ENCODE results near the gene APBB3. TPM values are rescaled to one million over a fixed set of nuclear protein-coding genes. Genes with fewer than 3 reads are reported as not detected.

Gene APBB3
- total RNA-seq, 2 donors from 2014 or later = 27.0 to 28.3 TPM

- peaks cover 22% of the 10 kb centered on the region for H3K4me1 ChIP-seq
- intact Hi-C loops (cut with DNase I) = no loop called here
- no peak overlapping the region for H3K4me3 ChIP-seq
- H3K27ac ChIP-seq = no peak overlapping the region
- DNase-seq (no peak), ATAC-seq (no peak)
- H3K36me3 ChIP-seq (replicated peaks in 1 of 2; ENCODE audit: insufficient read depth in 1 of 2, low read depth in 2 of 2) = no peaks in the 10 kb centered on the region
- no peaks in the 10 kb centered on the region for H3K9me3 ChIP-seq
- TF ChIP-seq POLR2A (IDR thresholded peaks at IDR 0.05) = no peak
- TF ChIP-seq CTCF (IDR thresholded peaks at IDR 0.05) = no peak
- no peaks in the 10 kb centered on the region for H3K27me3 ChIP-seq
These were observed 35.7 kb upstream of the APBB3 start for GRCh38 chr5:140600096-140600495.

- 58 to 60% methylated on average over 2 of the region's 2 CpGs for WGBS, 2 donors
- Histone ChIP-seq H3K27me3 (no peaks in the 10 kb centered on the region), H3K27ac (no peak overlapping the region), H3K36me3 (replicated peaks in 1 of 2; ENCODE audit: insufficient read depth in 1 of 2, low read depth in 2 of 2) (no peaks in the 10 kb centered on the region), H3K4me1 (peaks cover 27% of the 10 kb centered on the region), H3K4me3 (no peak overlapping the region), H3K9me3 (no peaks in the 10 kb centered on the region)
- ATAC-seq (no peak), DNase-seq (no peak)
- intact Hi-C loops (cut with DNase I) = no loop called here
- TF ChIP-seq CTCF (IDR thresholded peaks at IDR 0.05) (no peak), POLR2A (IDR thresholded peaks at IDR 0.05) (no peak)
These were observed 34.4 kb upstream of the APBB3 start for GRCh38 chr5:140598836-140599235.

GRCh38 chr5:140596321-140596741 is 31.9 kb upstream of the APBB3 start:
- WGBS, 2 donors = 0 to 10% methylated on average over 1 of the region's 1 CpG
- H3K4me1 ChIP-seq = peaks cover 27% of the 10 kb centered on the region
- H3K4me3 ChIP-seq = no peak overlapping the region
- peak overlapping the region in 3 of 4 donors; percentile 3 to 74 (median 56) for H3K27ac ChIP-seq
- ATAC-seq (peak; percentile 88), DNase-seq (peak; percentile 10 to 66 (median 41))
- H3K9me3 ChIP-seq = no peaks in the 10 kb centered on the region
- TF ChIP-seq CTCF (IDR thresholded peaks at IDR 0.05) (no peak), POLR2A (IDR thresholded peaks at IDR 0.05) (peak in 1 of 3 donors; percentile 32)
- no peaks in the 10 kb centered on the region for H3K27me3 ChIP-seq
- intact Hi-C loops (cut with DNase I) = no loop called here
- no peaks in the 10 kb centered on the region for H3K36me3 ChIP-seq (replicated peaks in 1 of 2; ENCODE audit: insufficient read depth in 1 of 2, low read depth in 2 of 2)

- no peaks in the 10 kb centered on the region for H3K9me3 ChIP-seq
- DNase-seq = peak in 2 of 4 donors; percentile 31 to 72
- peak; percentile 40 for ATAC-seq
- 53 to 61% methylated on average over 5 of the region's 5 CpGs for WGBS, 2 donors
- H3K27me3 ChIP-seq = no peaks in the 10 kb centered on the region
- no peak for TF ChIP-seq CTCF (IDR thresholded peaks at IDR 0.05)
- peak in 1 of 3 donors; percentile 16 for TF ChIP-seq POLR2A (IDR thresholded peaks at IDR 0.05)
- H3K36me3 ChIP-seq (replicated peaks in 1 of 2; ENCODE audit: insufficient read depth in 1 of 2, low read depth in 2 of 2) = no peaks in the 10 kb centered on the region
- intact Hi-C loops (cut with DNase I) = no loop called here
- H3K4me1 ChIP-seq = peaks cover 27% of the 10 kb centered on the region
- H3K27ac ChIP-seq = peak overlapping the region in 2 of 4 donors; percentile 56 to 74
- H3K4me3 ChIP-seq = no peak overlapping the region
These were observed 31.3 kb upstream of the APBB3 start for GRCh38 chr5:140595538-140596300.

- TF ChIP-seq POLR2A (IDR thresholded peaks at IDR 0.05) = no peak
- no peak for TF ChIP-seq CTCF (IDR thresholded peaks at IDR 0.05)
- Histone ChIP-seq H3K36me3 (replicated peaks in 1 of 2; ENCODE audit: insufficient read depth in 1 of 2, low read depth in 2 of 2) (no peaks in the 10 kb centered on the region), H3K4me3 (no peak overlapping the region), H3K27me3 (no peaks in the 10 kb centered on the region), H3K4me1 (peaks cover 27% of the 10 kb centered on the region), H3K9me3 (no peaks in the 10 kb centered on the region), H3K27ac (no peak overlapping the region)
- DNase-seq (peak in 1 of 4 donors; percentile 17), ATAC-seq (no peak)
- WGBS, 2 donors = 61% methylated on average over 6 of the region's 6 CpGs; no CpG with 5 or more reads in 1 of the 2 donors
- intact Hi-C loops (cut with DNase I) = no loop called here
These were observed 29.8 kb upstream of the APBB3 start for GRCh38 chr5:140594169-140594568.
